GDM1 (cell line): ENCODE measurements around the gene RPL28.
A peak's percentile ranks its signal among the peaks of the same experiment; 100 is the strongest.

ENCODE experiments used
- DNase-seq: peaks from one replicate; lab custom pipeline; 2025; lab: John Stamatoyannopoulos, UW

The RPL28 gene

GRCh38 chr19:55385724-55386492, at the start of gene RPL28:
Gene RPL28, plus strand, starts transcription at chr19:55385932. Its CDS starts 426 bp downstream, at chr19:55386358.
- peak; percentile 97 for DNase-seq

- DNase-seq, result no peak
These were observed 49.6 kb upstream of the RPL28 start for GRCh38 chr19:55336101-55336500.

- peak; percentile 100 for DNase-seq
These were observed 46.4 kb upstream of the RPL28 start, which contains the start of gene KMT5C for GRCh38 chr19:55339105-55339888. Gene KMT5C, plus strand, starts transcription at chr19:55339876. Its CDS starts 2,061 bp downstream, at chr19:55341937.

- DNase-seq, result no peak
These were observed 45.6 kb upstream of the RPL28 start for GRCh38 chr19:55339889-55340783.

- no peak for DNase-seq
These were observed 45.0 kb upstream of the RPL28 start for GRCh38 chr19:55340784-55341147.

GRCh38 chr19:55341171-55341588, 44.6 kb upstream of the RPL28 start:
- DNase-seq, result peak; percentile 42

- DNase-seq, result no peak
These were observed 43.9 kb upstream of the RPL28 start for GRCh38 chr19:55341595-55342531.

GRCh38 chr19:55344444-55344843, 41.3 kb upstream of the RPL28 start:
- no peak for DNase-seq

- DNase-seq, result no peak
These were observed 40.5 kb upstream of the RPL28 start for GRCh38 chr19:55345101-55345817.

GRCh38 chr19:55345818-55346724, 39.7 kb upstream of the RPL28 start:
- no peak for DNase-seq

- DNase-seq, result no peak
These were observed 38.8 kb upstream of the RPL28 start for GRCh38 chr19:55346725-55347441.

GRCh38 chr19:55347442-55348009, 38.2 kb upstream of the RPL28 start:
- no peak for DNase-seq

GRCh38 chr19:55348317-55349034, 37.3 kb upstream of the RPL28 start:
- no peak for DNase-seq

GRCh38 chr19:55350620-55351315, 35.0 kb upstream of the RPL28 start:
- DNase-seq, result no peak

GRCh38 chr19:55352040-55352439, 33.7 kb upstream of the RPL28 start:
- DNase-seq, result no peak

- no peak for DNase-seq
These were observed 33.1 kb upstream of the RPL28 start for GRCh38 chr19:55352549-55353145.
